Sigmoid colon (tissue), 4 donors: ENCODE data around the gene GRAMD1A.

Experiments used
- EP300 ChIP-seq, 4 donors: sonication (generic); formaldehyde crosslinking; IDR thresholded peaks; one replicate each; pipeline ENCODE4 v1.6.1; 2017; ENCODE audit warnings: antibody characterized with exemption in 4 of 4
- POLR2A ChIP-seq, 2 donors: fragments of 450-650 bp; IDR thresholded peaks; one replicate each; pipeline ENCODE4 v1.6.1; 2016; ENCODE audit warnings: antibody characterized with exemption in 2 of 2, mild to moderate bottlenecking in 2 of 2, moderate library complexity in 2 of 2
- TF ChIP-seq, protein P1 (sequence below), 4 experiments: fragments of 450-650 bp in 3 of 4; fragments of 200-600 bp in 1 of 4; IDR thresholded peaks; one replicate each; pipeline ENCODE4 v1.5.1; 2016 to 2019; ENCODE audit warnings: antibody characterized with exemption in 4 of 4, mild to moderate bottlenecking in 3 of 4, moderate library complexity in 2 of 4

DNA sequence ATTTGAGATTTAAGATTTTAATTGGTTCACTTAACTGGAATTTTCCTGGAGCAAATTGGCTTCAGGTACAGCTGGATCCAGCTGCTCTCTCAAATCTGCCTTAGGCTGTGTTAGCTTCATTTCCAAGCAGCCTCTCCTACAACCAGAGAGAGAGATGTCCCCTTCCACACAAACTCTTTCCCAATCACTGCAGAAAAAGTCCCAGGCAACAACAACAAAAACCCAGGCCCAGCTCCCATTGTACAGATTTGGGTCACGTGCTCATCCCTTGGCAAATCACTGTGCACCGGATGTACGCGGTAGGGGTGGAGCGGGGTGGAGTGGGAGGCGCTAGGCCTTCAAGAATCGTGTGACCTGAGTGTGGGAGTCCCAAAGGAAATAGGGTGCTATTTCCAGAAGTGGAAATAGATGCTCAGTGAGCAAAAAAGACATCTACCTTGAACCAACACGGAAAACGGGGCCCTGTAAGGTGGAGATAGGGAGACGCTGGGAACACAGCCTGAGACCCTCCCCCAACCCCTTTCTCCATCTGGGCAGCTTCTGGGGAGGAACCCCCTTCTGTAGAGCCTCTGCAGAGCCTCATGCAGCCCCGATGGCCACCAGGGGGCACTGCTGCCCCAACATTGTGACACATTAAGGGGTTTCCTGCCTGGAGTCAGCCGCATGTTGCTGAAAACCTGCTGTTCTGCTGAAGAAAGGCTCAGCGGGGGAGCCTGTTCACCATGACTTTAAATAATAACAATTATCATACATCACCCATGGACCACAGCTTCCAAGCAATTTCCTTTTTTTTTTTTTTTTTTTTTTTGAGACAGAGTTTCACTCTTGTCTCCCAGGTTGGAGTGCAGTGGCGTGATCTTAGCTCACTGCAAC lies 66.8 kb downstream of the GRAMD1A start:
- TF ChIP-seq, protein P1, sequence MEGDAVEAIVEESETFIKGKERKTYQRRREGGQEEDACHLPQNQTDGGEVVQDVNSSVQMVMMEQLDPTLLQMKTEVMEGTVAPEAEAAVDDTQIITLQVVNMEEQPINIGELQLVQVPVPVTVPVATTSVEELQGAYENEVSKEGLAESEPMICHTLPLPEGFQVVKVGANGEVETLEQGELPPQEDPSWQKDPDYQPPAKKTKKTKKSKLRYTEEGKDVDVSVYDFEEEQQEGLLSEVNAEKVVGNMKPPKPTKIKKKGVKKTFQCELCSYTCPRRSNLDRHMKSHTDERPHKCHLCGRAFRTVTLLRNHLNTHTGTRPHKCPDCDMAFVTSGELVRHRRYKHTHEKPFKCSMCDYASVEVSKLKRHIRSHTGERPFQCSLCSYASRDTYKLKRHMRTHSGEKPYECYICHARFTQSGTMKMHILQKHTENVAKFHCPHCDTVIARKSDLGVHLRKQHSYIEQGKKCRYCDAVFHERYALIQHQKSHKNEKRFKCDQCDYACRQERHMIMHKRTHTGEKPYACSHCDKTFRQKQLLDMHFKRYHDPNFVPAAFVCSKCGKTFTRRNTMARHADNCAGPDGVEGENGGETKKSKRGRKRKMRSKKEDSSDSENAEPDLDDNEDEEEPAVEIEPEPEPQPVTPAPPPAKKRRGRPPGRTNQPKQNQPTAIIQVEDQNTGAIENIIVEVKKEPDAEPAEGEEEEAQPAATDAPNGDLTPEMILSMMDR (IDR thresholded peaks at IDR 0.05), result peak; percentile 51 to 71 (median 66)
- TF ChIP-seq POLR2A (IDR thresholded peaks at IDR 0.05), result no peak
- TF ChIP-seq EP300 (IDR thresholded peaks at IDR 0.05), result no peak
